WTC11 (cell line): Measurements from ENCODE around the gene KCNJ11. TPM values are rescaled to one million over a fixed set of nuclear protein-coding genes. Genes with fewer than 3 reads are reported as not detected.
A peak's percentile ranks its signal among the peaks of the same experiment; 100 is the strongest.

Experiments used
- ATAC-seq: fragments of 200-7000 bp; cut with Tn5 transposase; 2 replicates; pipeline ENCODE4 v1.10.0; 2021; ENCODE audit warnings: mild to moderate bottlenecking, moderate library complexity
- CTCF ChIA-PET: fragments of 300-600 bp; sonication (Branson Sonifier 250); formaldehyde crosslinking; loops from one replicate; lab custom pipeline; 2021; ENCODE audit warnings: antibody characterized with exemption; lab: Charles Lee
- POLR2A ChIA-PET: fragments of 350-600 bp; sonication (Branson Sonifier 250); formaldehyde crosslinking; loops from one replicate; lab custom pipeline; 2021; ENCODE audit warnings: antibody characterized with exemption; lab: Charles Lee
- DNase-seq: peaks from one replicate; pipeline ENCODE4 v3.0.0; 2021; ENCODE audit warnings: low spot score
- H3K27ac Mint-ChIP-seq: 2 replicates; pipeline ENCODE4 v1.8.0; 2021; ENCODE audit warnings: mixed read lengths
- H3K27me3 Mint-ChIP-seq: 2 replicates; pipeline ENCODE4 v1.8.0; 2021; ENCODE audit warnings: low read depth, mild to moderate bottlenecking, moderate library complexity, mixed read lengths
- H3K36me3 Mint-ChIP-seq: 2 replicates; pipeline ENCODE4 v1.8.0; 2021; ENCODE audit warnings: mixed read lengths
- H3K4me1 Mint-ChIP-seq: 2 replicates; pipeline ENCODE4 v1.8.0; 2022; ENCODE audit warnings: mixed read lengths
- H3K4me3 Mint-ChIP-seq: 2 replicates; pipeline ENCODE4 v1.8.0; 2021; ENCODE audit warnings: mild to moderate bottlenecking, moderate library complexity, mixed read lengths
- H3K9me3 Mint-ChIP-seq: 2 replicates; pipeline ENCODE4 v1.8.0; 2021; ENCODE audit warnings: mixed read lengths
- EMX1 ChIP-seq: fragments of 250-450 bp; sonication (Bioruptor Pico); IDR thresholded peaks from 2 replicates; pipeline ENCODE4 v1.8.0; 2021; ENCODE audit warnings: mild to moderate bottlenecking
- FOXJ3 ChIP-seq: sonication (generic); formaldehyde crosslinking; IDR thresholded peaks from 2 replicates; pipeline ENCODE4 v1.9.0; 2021; ENCODE audit warnings: missing genetic modification reagents, mild to moderate bottlenecking, borderline replicate concordance
- JUN ChIP-seq: sonication (generic); formaldehyde crosslinking; IDR thresholded peaks from 2 replicates; pipeline ENCODE4 v1.8.0; 2023; ENCODE audit warnings: mild to moderate bottlenecking, missing genetic modification reagents
- NFATC4 ChIP-seq: fragments of 250-450 bp; sonication (Bioruptor Pico); IDR thresholded peaks from 2 replicates; pipeline ENCODE4 v1.9.0; 2021; ENCODE audit warnings: mild to moderate bottlenecking
- NR3C1 ChIP-seq: sonication (generic); formaldehyde crosslinking; conservative IDR thresholded peaks from 2 replicates; pipeline ENCODE4 v1.8.1; 2023; ENCODE audit warnings: low read depth, mild to moderate bottlenecking, missing genetic modification reagents
- RORB ChIP-seq: fragments of 250-450 bp; sonication (Bioruptor Pico); IDR thresholded peaks from 2 replicates; pipeline ENCODE4 v1.9.0; 2021; ENCODE audit warnings: mild to moderate bottlenecking
- TEAD4 ChIP-seq: sonication (generic); formaldehyde crosslinking; IDR thresholded peaks from 2 replicates; pipeline ENCODE4 v1.8.0; 2022; ENCODE audit warnings: mild to moderate bottlenecking, missing genetic modification reagents
- TP53 ChIP-seq: sonication (generic); formaldehyde crosslinking; IDR thresholded peaks from 2 replicates; pipeline ENCODE4 v1.8.1; 2023; ENCODE audit warnings: mild to moderate bottlenecking, missing genetic modification reagents
- USF2 ChIP-seq: sonication (generic); formaldehyde crosslinking; IDR thresholded peaks from 2 replicates; pipeline ENCODE4 v1.8.1; 2023; ENCODE audit warnings: mild to moderate bottlenecking, missing genetic modification reagents, moderate library complexity
- ZBTB43 ChIP-seq: sonication (generic); formaldehyde crosslinking; IDR thresholded peaks from 2 replicates; pipeline ENCODE4 v1.8.1; 2023; ENCODE audit warnings: mild to moderate bottlenecking, missing genetic modification reagents
- ZMAT4 ChIP-seq: fragments of 250-450 bp; sonication (Bioruptor Pico); IDR thresholded peaks from 2 replicates; pipeline ENCODE4 v1.9.0; 2021; ENCODE audit warnings: mild to moderate bottlenecking
- ZNF121 ChIP-seq: sonication (generic); formaldehyde crosslinking; IDR thresholded peaks from 2 replicates; pipeline ENCODE4 v1.8.0; 2023; ENCODE audit warnings: missing genetic modification reagents
- ZNF416 ChIP-seq: fragments of 250-450 bp; sonication (Bioruptor Pico); IDR thresholded peaks from 2 replicates; pipeline ENCODE4 v1.9.0; 2021; ENCODE audit warnings: mild to moderate bottlenecking, inconsistent platforms
- ZNF425 ChIP-seq: fragments of 250-450 bp; sonication (Bioruptor Pico); conservative IDR thresholded peaks from 2 replicates; pipeline ENCODE4 v1.9.0; 2021; ENCODE audit warnings: mild to moderate bottlenecking
- ZNF512 ChIP-seq: sonication (generic); formaldehyde crosslinking; IDR thresholded peaks from 2 replicates; pipeline ENCODE4 v1.8.1; 2022; ENCODE audit warnings: missing genetic modification reagents, borderline replicate concordance
- ZNF671 ChIP-seq: fragments of 250-450 bp; sonication (Bioruptor Pico); IDR thresholded peaks from 2 replicates; pipeline ENCODE4 v1.8.0; 2021; ENCODE audit warnings: mild to moderate bottlenecking
- total RNA-seq: library from RNA; stranded (reverse); gene quantifications from 3 replicates; pipeline ENCODE4 v1.2.3, GENCODE V29; 2021
- TF ChIP-seq, protein P1 (sequence below): sonication (generic); formaldehyde crosslinking; IDR thresholded peaks from 2 replicates; pipeline ENCODE4 v1.8.0; 2022; ENCODE audit warnings: missing genetic modification reagents
- TF ChIP-seq, protein P2 (sequence below): sonication (generic); formaldehyde crosslinking; IDR thresholded peaks from 2 replicates; pipeline ENCODE4 v1.8.1; 2022; ENCODE audit warnings: low read depth, missing genetic modification reagents, borderline replicate concordance

Gene KCNJ11
- total RNA-seq, 1 experiment from 2014 or later = 8.2 TPM

GRCh38 chr11:17353821-17354600 is 34.4 kb downstream of the KCNJ11 start:
- DNase-seq (no peak), ATAC-seq (no peak)
- Mint-ChIP-seq H3K9me3 (peaks cover 15% of the 10 kb centered on the region), H3K4me1 (peaks cover 27% of the 10 kb centered on the region), H3K27me3 (peaks cover 65% of the 10 kb centered on the region), H3K27ac (no peak overlapping the region), H3K4me3 (peak overlapping the region; percentile 82), H3K36me3 (peaks cover 4% of the 10 kb centered on the region)
- CTCF ChIA-PET = interaction anchor here (0.6 to 3.7 kb wide), 24 partner anchors 11 to 377 kb away, joined by 3 to 41 read pairs (median 4); partner anchors contain the start of genes KCNJ11, OTOG and PIK3C2A
- POLR2A ChIA-PET = interaction anchor here (0.6 to 0.9 kb wide), 2 partner anchors 80 to 194 kb away, joined by 3 read pairs; no protein-coding TSS in a partner anchor
- TF ChIP-seq ZNF512 (0 out of 2 replicates have a peak, but pooled peaks have one; percentile 21), ZNF671 (CRISPR knock-in tag) (no peak), TEAD4 (no peak)
- TF ChIP-seq, protein P1, sequence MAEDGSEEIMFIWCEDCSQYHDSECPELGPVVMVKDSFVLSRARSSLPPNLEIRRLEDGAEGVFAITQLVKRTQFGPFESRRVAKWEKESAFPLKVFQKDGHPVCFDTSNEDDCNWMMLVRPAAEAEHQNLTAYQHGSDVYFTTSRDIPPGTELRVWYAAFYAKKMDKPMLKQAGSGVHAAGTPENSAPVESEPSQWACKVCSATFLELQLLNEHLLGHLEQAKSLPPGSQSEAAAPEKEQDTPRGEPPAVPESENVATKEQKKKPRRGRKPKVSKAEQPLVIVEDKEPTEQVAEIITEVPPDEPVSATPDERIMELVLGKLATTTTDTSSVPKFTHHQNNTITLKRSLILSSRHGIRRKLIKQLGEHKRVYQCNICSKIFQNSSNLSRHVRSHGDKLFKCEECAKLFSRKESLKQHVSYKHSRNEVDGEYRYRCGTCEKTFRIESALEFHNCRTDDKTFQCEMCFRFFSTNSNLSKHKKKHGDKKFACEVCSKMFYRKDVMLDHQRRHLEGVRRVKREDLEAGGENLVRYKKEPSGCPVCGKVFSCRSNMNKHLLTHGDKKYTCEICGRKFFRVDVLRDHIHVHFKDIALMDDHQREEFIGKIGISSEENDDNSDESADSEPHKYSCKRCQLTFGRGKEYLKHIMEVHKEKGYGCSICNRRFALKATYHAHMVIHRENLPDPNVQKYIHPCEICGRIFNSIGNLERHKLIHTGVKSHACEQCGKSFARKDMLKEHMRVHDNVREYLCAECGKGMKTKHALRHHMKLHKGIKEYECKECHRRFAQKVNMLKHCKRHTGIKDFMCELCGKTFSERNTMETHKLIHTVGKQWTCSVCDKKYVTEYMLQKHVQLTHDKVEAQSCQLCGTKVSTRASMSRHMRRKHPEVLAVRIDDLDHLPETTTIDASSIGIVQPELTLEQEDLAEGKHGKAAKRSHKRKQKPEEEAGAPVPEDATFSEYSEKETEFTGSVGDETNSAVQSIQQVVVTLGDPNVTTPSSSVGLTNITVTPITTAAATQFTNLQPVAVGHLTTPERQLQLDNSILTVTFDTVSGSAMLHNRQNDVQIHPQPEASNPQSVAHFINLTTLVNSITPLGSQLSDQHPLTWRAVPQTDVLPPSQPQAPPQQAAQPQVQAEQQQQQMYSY (CRISPR knock-in tag) = no peak

DNA sequence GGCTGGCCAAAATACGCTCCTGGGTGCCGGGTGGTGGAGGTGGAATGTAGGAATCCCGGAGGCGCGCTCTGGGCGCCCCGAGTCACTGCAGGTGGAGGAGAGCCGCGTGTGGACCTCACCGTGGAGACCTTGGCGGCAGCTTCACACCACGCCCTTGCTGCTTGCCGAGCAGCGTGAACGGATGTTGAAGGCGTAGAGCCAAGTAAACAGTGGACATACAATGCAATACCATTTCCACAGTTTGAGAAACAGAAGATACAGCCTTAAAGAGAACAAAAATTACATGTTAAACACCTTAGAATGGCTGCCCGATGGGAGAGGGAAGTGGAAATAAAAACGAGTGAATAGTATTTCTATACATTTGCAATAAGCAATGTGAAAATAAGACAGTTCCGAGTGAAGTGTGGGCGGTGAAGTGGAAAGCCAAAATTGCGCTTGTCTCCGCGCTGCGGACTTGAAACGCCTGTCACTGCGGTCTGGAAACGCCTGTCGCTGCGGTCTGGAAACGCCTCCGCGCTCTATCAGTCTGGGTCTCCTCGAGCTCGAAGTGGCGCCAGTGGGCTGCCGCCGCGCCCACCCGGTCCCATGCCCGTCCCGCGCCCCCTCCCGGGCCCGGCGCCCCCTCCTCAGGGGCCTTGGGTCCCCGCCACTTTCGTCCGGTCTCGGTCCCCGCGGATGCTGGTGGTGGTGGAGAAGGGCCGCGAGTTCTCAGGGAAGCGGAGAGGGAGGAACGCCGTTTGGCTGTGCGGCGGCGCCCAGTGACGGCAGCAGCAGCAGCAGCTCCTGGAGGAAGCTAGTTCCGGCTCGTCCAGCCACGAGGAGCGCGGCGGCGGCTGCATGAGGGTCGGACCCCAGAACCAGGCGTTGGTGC is 35.3 kb downstream of the KCNJ11 start:
- ATAC-seq = peak; percentile 58
- Mint-ChIP-seq H3K36me3 (peaks cover 2% of the 10 kb centered on the region), H3K4me3 (peak overlapping the region; percentile 82), H3K27ac (no peak overlapping the region), H3K9me3 (peaks cover 13% of the 10 kb centered on the region), H3K4me1 (peaks cover 27% of the 10 kb centered on the region), H3K27me3 (peaks cover 73% of the 10 kb centered on the region)
- DNase-seq = peak; percentile 70
- ChIA-PET CTCF (interaction anchor here (0.6 to 3.7 kb wide), 17 partner anchors 12 to 378 kb away, joined by 3 to 41 read pairs (median 4); partner anchors contain the start of genes KCNJ11, OTOG and PIK3C2A), POLR2A (interaction anchor here (0.6 to 0.9 kb wide), 2 partner anchors 79 to 193 kb away, joined by 3 read pairs; no protein-coding TSS in a partner anchor)
- TF ChIP-seq ZNF416 (CRISPR knock-in tag) (no peak), ZMAT4 (CRISPR knock-in tag) (no peak), RORB (CRISPR knock-in tag) (no peak), NFATC4 (CRISPR knock-in tag) (no peak), ZBTB43 (no peak; the same call in 1 of the 2 replicates), JUN (no peak), EMX1 (CRISPR knock-in tag) (no peak), ZNF425 (CRISPR knock-in tag) (no peak), FOXJ3 (CRISPR knock-in tag) (no peak), TP53 (CRISPR knock-in tag) (no peak), NR3C1 (CRISPR knock-in tag) (no peak), USF2 (CRISPR knock-in tag) (no peak), ZNF512 (no peak), ZNF121 (CRISPR knock-in tag) (no peak)
- TF ChIP-seq, protein P2, sequence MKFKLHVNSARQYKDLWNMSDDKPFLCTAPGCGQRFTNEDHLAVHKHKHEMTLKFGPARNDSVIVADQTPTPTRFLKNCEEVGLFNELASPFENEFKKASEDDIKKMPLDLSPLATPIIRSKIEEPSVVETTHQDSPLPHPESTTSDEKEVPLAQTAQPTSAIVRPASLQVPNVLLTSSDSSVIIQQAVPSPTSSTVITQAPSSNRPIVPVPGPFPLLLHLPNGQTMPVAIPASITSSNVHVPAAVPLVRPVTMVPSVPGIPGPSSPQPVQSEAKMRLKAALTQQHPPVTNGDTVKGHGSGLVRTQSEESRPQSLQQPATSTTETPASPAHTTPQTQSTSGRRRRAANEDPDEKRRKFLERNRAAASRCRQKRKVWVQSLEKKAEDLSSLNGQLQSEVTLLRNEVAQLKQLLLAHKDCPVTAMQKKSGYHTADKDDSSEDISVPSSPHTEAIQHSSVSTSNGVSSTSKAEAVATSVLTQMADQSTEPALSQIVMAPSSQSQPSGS = no peak
